Colonic mucosa (tissue), 4 donors: ENCODE measurements around the gene PHRF1. TPM values are rescaled to one million over a fixed set of nuclear protein-coding genes. Genes with fewer than 3 reads are reported as not detected.

Experiments
- DNase-seq: peaks from one replicate; pipeline ENCODE4 v3.0.0-alpha.2; 2020
- H3K27ac ChIP-seq: fragments of 200-600 bp; one replicate; pipeline ENCODE4 v1.8.0; 2021
- H3K27me3 ChIP-seq: fragments of 200-600 bp; one replicate; pipeline ENCODE4 v1.8.0; 2021
- H3K36me3 ChIP-seq: fragments of 200-600 bp; one replicate; pipeline ENCODE4 v1.8.0; 2021
- H3K4me1 ChIP-seq: fragments of 200-600 bp; one replicate; pipeline ENCODE4 v1.8.0; 2021; ENCODE audit warnings: mild to moderate bottlenecking
- H3K4me3 ChIP-seq: fragments of 200-600 bp; one replicate; pipeline ENCODE4 v1.8.0; 2021
- H3K9ac ChIP-seq, 2 donors: one replicate each; pipeline ENCODE4 v1.7.0; 2013; ENCODE audit warnings: control low read depth in 2 of 2, low read depth in 2 of 2, low read length in 2 of 2
- H3K9me3 ChIP-seq: fragments of 200-600 bp; one replicate; pipeline ENCODE4 v1.8.0; 2021
- intact Hi-C: fragments of 100-400 bp; cut with DNase I; formaldehyde crosslinking; loops from one replicate; pipeline ENCODE4 v1.14.1; 2022
- total RNA-seq, 2 donors: library from RNA; stranded (reverse); fragmentation: NEBNext Ultra II Directional in 1 of 2; extraction: Animal tissue kit (Norgen Biotek cat#: 25700) in 1 of 2; gene quantifications; one replicate each; pipeline ENCODE4 v1.2.1, GENCODE V29; 2021
- TF ChIP-seq, protein P1 (sequence below): fragments of 200-600 bp; IDR thresholded peaks from one replicate; pipeline ENCODE4 v1.8.0; 2022; ENCODE audit warnings: antibody characterized with exemption, mild to moderate bottlenecking
- donor health status: healthy.
- donor health status: DM: no; HTN: no; CAD: no.
- donor health status: DM: no; HTN: no; CAD: no.

PHRF1 gene, protein sequence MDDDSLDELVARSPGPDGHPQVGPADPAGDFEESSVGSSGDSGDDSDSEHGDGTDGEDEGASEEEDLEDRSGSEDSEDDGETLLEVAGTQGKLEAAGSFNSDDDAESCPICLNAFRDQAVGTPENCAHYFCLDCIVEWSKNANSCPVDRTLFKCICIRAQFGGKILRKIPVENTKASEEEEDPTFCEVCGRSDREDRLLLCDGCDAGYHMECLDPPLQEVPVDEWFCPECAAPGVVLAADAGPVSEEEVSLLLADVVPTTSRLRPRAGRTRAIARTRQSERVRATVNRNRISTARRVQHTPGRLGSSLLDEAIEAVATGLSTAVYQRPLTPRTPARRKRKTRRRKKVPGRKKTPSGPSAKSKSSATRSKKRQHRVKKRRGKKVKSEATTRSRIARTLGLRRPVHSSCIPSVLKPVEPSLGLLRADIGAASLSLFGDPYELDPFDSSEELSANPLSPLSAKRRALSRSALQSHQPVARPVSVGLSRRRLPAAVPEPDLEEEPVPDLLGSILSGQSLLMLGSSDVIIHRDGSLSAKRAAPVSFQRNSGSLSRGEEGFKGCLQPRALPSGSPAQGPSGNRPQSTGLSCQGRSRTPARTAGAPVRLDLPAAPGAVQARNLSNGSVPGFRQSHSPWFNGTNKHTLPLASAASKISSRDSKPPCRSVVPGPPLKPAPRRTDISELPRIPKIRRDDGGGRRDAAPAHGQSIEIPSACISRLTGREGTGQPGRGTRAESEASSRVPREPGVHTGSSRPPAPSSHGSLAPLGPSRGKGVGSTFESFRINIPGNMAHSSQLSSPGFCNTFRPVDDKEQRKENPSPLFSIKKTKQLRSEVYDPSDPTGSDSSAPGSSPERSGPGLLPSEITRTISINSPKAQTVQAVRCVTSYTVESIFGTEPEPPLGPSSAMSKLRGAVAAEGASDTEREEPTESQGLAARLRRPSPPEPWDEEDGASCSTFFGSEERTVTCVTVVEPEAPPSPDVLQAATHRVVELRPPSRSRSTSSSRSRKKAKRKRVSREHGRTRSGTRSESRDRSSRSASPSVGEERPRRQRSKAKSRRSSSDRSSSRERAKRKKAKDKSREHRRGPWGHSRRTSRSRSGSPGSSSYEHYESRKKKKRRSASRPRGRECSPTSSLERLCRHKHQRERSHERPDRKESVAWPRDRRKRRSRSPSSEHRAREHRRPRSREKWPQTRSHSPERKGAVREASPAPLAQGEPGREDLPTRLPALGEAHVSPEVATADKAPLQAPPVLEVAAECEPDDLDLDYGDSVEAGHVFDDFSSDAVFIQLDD (N-terminal part only)
- total RNA-seq, result 10 to 100 TPM; 29.4 to 41.9 TPM

- Histone ChIP-seq H3K4me3 (peak within 1 kb of the TSS; percentile 78), H3K9ac (peak within 1 kb of the TSS; percentile 62 to 92), H3K4me1 (peaks cover 16% of the 10 kb centered on the region), H3K36me3 (no peaks in the 10 kb centered on the region), H3K27me3 (no peaks in the 10 kb centered on the region), H3K9me3 (no peaks in the 10 kb centered on the region), H3K27ac (peak within 1 kb of the TSS; percentile 77)
- intact Hi-C loops, result loop anchor here (5.0 kb wide), 1 partner anchor 41 kb away; the partner anchor contains the start of gene IRF7
- TF ChIP-seq, protein P1, sequence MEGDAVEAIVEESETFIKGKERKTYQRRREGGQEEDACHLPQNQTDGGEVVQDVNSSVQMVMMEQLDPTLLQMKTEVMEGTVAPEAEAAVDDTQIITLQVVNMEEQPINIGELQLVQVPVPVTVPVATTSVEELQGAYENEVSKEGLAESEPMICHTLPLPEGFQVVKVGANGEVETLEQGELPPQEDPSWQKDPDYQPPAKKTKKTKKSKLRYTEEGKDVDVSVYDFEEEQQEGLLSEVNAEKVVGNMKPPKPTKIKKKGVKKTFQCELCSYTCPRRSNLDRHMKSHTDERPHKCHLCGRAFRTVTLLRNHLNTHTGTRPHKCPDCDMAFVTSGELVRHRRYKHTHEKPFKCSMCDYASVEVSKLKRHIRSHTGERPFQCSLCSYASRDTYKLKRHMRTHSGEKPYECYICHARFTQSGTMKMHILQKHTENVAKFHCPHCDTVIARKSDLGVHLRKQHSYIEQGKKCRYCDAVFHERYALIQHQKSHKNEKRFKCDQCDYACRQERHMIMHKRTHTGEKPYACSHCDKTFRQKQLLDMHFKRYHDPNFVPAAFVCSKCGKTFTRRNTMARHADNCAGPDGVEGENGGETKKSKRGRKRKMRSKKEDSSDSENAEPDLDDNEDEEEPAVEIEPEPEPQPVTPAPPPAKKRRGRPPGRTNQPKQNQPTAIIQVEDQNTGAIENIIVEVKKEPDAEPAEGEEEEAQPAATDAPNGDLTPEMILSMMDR, result no peak
- DNase-seq, result peak; percentile 95
Measured at GRCh38 chr11:575996-576768, at the start of gene PHRF1. PHRF1 (plus strand) TSS chr11:576470; CDS start chr11:581513, 5,043 bp downstream.

DNA sequence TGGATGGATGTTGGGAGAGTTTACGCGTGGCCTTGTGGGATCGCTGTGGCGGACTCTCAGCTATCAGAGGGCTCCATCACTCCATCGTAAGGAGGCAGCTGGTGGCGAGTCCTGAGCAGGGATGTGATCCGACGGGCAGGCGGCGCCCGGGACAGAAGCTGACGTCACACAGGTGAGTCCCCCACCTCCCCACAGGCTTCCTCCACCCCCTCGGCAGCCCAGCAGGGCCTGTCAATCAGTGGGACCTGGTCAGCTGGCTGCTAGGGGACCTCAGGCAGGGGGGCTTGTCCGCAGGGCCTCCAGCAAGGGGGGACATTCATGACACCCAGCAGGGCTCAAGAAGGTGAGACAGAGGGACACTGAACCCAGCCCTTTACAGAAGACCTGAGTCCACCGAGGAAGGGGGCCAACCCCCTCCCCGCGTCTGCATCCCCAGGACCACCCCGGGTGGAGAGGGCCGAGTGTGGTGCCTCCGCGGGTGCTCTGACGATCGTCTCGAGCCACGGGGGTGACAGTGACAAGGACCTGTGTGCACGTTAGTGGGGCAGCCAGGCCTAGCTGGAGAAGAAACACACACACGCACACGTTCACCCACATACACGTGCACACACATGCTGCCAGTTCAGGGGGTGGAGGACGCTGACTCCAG, 48.0 kb upstream of the PHRF1 start:
- Histone ChIP-seq H3K9me3 (no peaks in the 10 kb centered on the region), H3K36me3 (peaks cover 8% of the 10 kb centered on the region), H3K9ac (no peak overlapping the region), H3K4me1 (no peaks in the 10 kb centered on the region), H3K27me3 (no peaks in the 10 kb centered on the region), H3K4me3 (no peak overlapping the region), H3K27ac (no peak overlapping the region)
- intact Hi-C loops, result no loop called here
- no peak for DNase-seq
- TF ChIP-seq, protein P1, result no peak

DNA sequence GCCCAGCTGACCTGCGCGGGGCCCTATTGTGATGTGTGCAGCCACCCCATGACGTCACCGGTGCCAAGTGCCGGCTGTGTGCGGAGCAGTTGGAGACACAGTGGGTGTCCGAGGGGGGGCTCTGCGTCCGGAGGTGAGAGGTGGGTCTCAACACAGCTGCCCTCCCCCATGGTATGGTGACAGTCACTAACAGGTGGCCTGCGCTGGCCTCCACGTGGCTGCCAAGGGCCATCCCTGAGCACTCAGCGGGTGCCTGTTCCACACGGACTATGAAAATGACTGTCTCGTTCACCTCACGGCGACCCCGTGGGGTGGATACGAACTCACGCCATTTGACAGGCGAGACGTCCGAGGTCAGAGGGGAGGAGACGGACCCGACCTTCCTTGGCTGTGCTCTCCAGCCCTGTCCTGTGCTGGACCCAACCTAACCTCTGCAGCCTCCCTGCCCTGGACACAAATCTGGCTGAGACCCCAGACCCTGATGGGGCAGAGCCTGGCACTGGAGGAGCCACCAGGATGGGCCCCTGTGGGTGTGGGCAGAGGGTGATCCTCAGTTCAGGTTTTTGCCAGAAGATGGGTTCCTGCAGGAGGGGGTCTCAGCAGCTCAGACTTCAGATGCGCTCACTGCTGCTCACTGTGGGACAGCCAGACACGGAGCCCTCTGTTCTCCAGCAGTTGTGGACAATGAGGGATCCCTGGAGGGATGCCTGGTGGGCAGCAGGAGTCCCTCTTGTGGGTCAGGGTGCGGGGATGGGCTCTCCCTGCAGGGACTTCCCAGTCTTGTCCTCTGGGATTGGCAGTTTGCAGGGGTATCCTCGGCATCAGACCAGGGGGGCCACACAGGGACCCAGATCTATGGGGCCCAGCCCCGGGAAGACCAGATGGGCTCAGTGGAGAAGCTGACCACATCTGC, 47.2 kb upstream of the PHRF1 start:
- TF ChIP-seq, protein P1, result no peak
- DNase-seq, result no peak
- no peaks in the 10 kb centered on the region for H3K9me3 ChIP-seq
- no peak overlapping the region for H3K4me3 ChIP-seq
- no peaks in the 10 kb centered on the region for H3K27me3 ChIP-seq
- H3K9ac ChIP-seq, result no peak overlapping the region
- H3K36me3 ChIP-seq, result peaks cover 8% of the 10 kb centered on the region
- H3K27ac ChIP-seq, result no peak overlapping the region
- intact Hi-C loops, result no loop called here
- H3K4me1 ChIP-seq, result peaks cover 2% of the 10 kb centered on the region

- intact Hi-C loops, result no loop called here
- no peak for DNase-seq
Measured at GRCh38 chr11:529728-530411, 46.4 kb upstream of the PHRF1 start.

More at GRCh38 chr11:529728-530411, 46.4 kb upstream of the PHRF1 start:
- Histone ChIP-seq H3K27me3 (no peaks in the 10 kb centered on the region), H3K9ac (no peak overlapping the region), H3K36me3 (peaks cover 8% of the 10 kb centered on the region), H3K4me3 (no peak overlapping the region), H3K9me3 (no peaks in the 10 kb centered on the region), H3K4me1 (peaks cover 5% of the 10 kb centered on the region), H3K27ac (no peak overlapping the region)
- TF ChIP-seq, protein P1, result no peak
